Nephron progenitor cell (in vitro differentiated cells): ENCODE measurements around the gene BTBD9.

Source experiments
- DNase-seq: peaks from one replicate; pipeline ENCODE4 v3.0.0; 2021
- H3K27ac Mint-ChIP-seq: 2 replicates; pipeline ENCODE4 v1.8.0; 2021; ENCODE audit warnings: mild to moderate bottlenecking, moderate library complexity, mixed read lengths
- H3K27me3 Mint-ChIP-seq: 2 replicates; pipeline ENCODE4 v1.8.0; 2021; ENCODE audit warnings: mild to moderate bottlenecking, low read depth, mixed read lengths; ENCODE audit not compliant: poor library complexity
- H3K36me3 Mint-ChIP-seq: 2 replicates; pipeline ENCODE4 v1.8.0; 2021; ENCODE audit warnings: low read depth, mixed read lengths
- H3K4me1 Mint-ChIP-seq: 2 replicates; pipeline ENCODE4 v1.8.0; 2021; ENCODE audit warnings: mixed read lengths
- H3K4me3 Mint-ChIP-seq: 2 replicates; pipeline ENCODE4 v1.8.0; 2021; ENCODE audit warnings: mild to moderate bottlenecking, moderate library complexity, mixed read lengths
- H3K9me3 Mint-ChIP-seq: 2 replicates; pipeline ENCODE4 v1.8.0; 2021; ENCODE audit warnings: mild to moderate bottlenecking, moderate library complexity, mixed read lengths
- CTCF ChIP-seq: fragments of 200-600 bp; sonication (generic); IDR thresholded peaks from 2 replicates; pipeline ENCODE4 v1.5.0; 2021; ENCODE audit warnings: antibody characterized with exemption

The BTBD9 gene

DNA sequence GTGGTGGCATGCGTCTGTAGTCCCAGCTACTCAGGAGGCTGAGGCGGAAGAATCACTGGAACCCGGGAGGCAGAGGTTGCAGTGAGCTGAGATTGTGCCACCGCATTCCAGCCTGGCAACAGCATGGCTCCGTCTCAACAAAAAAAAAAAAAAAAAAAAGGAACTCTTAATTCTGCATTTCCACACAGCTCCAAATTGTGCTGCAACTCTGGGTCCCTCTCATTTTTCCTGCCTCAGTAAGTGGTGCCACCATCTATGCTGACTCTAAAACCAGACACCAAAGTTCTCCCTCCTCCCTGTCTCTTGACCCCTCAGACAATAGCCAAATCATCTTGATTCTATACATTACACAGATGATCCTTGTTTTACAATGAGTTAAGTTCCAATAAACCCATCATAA lies 133.9 kb downstream of the BTBD9 start:
- H3K9me3 Mint-ChIP-seq, result no peaks in the 10 kb centered on the region
- no peaks in the 10 kb centered on the region for H3K36me3 Mint-ChIP-seq

GRCh38 chr6:38504996-38505395 lies 134.7 kb downstream of the BTBD9 start:
- Mint-ChIP-seq H3K4me3 (no peak overlapping the region), H3K27ac (no peak overlapping the region), H3K36me3 (no peaks in the 10 kb centered on the region), H3K9me3 (no peaks in the 10 kb centered on the region), H3K4me1 (no peaks in the 10 kb centered on the region), H3K27me3 (no peaks in the 10 kb centered on the region)
- no peak for DNase-seq
- TF ChIP-seq CTCF, result no peak

More for the DNA sequence above, 133.9 kb downstream of the BTBD9 start:
- no peaks in the 10 kb centered on the region for H3K4me1 Mint-ChIP-seq
- no peak overlapping the region for H3K4me3 Mint-ChIP-seq
- no peak for DNase-seq
- H3K27me3 Mint-ChIP-seq, result no peaks in the 10 kb centered on the region
- H3K27ac Mint-ChIP-seq, result no peak overlapping the region
- TF ChIP-seq CTCF, result no peak

GRCh38 chr6:38503960-38504682 lies 135.6 kb downstream of the BTBD9 start:
- Mint-ChIP-seq H3K9me3 (no peaks in the 10 kb centered on the region), H3K36me3 (no peaks in the 10 kb centered on the region), H3K4me3 (no peak overlapping the region), H3K27ac (no peak overlapping the region), H3K4me1 (no peaks in the 10 kb centered on the region), H3K27me3 (no peaks in the 10 kb centered on the region)
- DNase-seq, result no peak
- no peak for TF ChIP-seq CTCF

DNA sequence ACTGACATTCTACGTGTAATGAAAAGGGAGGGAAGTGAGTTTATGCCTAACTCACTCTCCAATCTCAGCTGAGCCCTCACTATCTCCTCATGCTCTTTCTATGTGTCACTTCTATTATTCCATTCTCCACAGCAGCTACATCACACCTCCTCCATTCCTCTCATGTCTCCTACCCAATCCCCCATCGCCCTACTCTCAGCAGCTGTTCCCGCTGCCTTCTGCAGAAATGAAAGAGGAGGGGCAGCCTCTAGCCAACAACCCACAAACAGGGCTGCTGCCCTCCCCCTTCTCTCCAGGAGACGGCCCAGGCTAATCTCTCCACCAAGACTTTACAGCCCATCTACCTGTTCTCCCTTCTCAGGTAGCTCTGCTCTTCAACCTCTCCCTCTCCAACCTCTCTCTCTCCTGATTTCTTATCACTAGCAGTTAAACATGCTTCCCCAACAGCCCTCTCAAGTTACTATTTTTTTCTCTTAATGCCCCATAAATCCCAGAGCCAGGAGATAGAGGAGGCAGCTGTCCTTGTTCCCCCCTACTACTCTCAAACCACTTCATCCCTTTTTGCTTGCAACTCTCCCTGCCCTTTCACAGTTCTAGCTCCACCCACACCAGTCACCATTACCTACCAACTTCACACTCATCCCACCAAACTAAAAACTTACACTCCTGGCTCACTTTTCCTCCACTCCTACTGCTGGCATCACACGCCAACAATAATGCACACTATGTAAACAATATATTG lies 136.5 kb downstream of the BTBD9 start:
- no peak overlapping the region for H3K27ac Mint-ChIP-seq

DNA sequence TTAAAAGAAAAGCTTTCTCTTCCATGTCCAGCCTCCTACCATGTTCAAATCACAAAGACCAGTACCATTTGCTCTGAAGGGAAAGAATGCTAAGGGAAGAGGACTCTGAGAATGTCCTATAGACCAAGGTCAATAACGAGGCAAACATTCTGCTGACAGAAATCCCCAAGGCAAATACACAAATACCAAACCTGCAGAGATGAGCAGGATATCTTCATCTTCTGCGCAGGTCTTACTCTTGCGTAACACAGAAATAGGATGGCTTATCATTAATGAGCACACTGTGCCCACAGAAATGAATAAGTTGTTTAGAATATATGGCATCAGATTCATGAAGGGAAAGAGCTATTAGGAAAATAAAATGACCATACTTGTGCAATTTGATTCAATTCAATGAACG lies 137.3 kb downstream of the BTBD9 start:
- Mint-ChIP-seq H3K9me3 (no peaks in the 10 kb centered on the region), H3K27me3 (no peaks in the 10 kb centered on the region), H3K4me3 (no peak overlapping the region), H3K27ac (no peak overlapping the region), H3K4me1 (no peaks in the 10 kb centered on the region), H3K36me3 (no peaks in the 10 kb centered on the region)
- DNase-seq, result no peak
- TF ChIP-seq CTCF, result no peak

More for the DNA sequence above, 136.5 kb downstream of the BTBD9 start:
- Mint-ChIP-seq H3K9me3 (no peaks in the 10 kb centered on the region), H3K4me3 (no peak overlapping the region), H3K4me1 (no peaks in the 10 kb centered on the region), H3K27me3 (no peaks in the 10 kb centered on the region), H3K36me3 (no peaks in the 10 kb centered on the region)
- no peak for TF ChIP-seq CTCF
- DNase-seq, result peak; percentile 5
